Right atrium auricular region (tissue), 2 donors: Measurements from ENCODE around the gene PUS1. TPM values are rescaled to one million over a fixed set of nuclear protein-coding genes. Genes with fewer than 3 reads are reported as not detected.

ENCODE experiments used
- DNase-seq: peaks from one replicate; pipeline ENCODE4 v3.0.0-alpha.2; 2019; ENCODE audit warnings: low spot score
- H3K27ac ChIP-seq, 2 donors: fragments of 200-600 bp; sonication (generic); 1 replicate in 1 of 2; 2 replicates in 1 of 2; pipeline ENCODE4 v1.5.1; 2016 to 2019
- H3K27me3 ChIP-seq, 2 donors: fragments of 200-600 bp; sonication (generic); one replicate each; pipeline versions ENCODE4 v1.5.1 to v1.6.0; 2017 to 2019
- H3K36me3 ChIP-seq: fragments of 200-600 bp; sonication (generic); one replicate; pipeline ENCODE4 v1.5.1; 2016
- H3K4me1 ChIP-seq, 2 donors: fragments of 200-600 bp; sonication (generic); one replicate each; pipeline versions ENCODE4 v1.5.1 to v1.6.0; 2017 to 2019
- H3K4me3 ChIP-seq, 2 donors: fragments of 200-600 bp; sonication (generic); 1 replicate in 1 of 2; 2 replicates in 1 of 2; pipeline ENCODE4 v1.5.1; 2017 to 2019; ENCODE audit warnings: mild to moderate bottlenecking in 1 of 2, moderate library complexity in 1 of 2
- H3K9me3 ChIP-seq, 2 donors: fragments of 200-600 bp; sonication (generic); one replicate each; pipeline ENCODE4 v1.5.1; 2019
- total RNA-seq, 2 donors: library from RNA; depleted of rRNA; stranded (reverse); fragments of >200 nt; gene quantifications; one replicate each; pipeline ENCODE4 v1.1.0, GENCODE V29; 2016
- TF ChIP-seq, protein P1 (sequence below), 2 donors: fragments of 200-600 bp; sonication (generic); IDR thresholded peaks; one replicate each; pipeline ENCODE4 v1.5.1; 2019; ENCODE audit warnings: antibody characterized with exemption in 2 of 2

The PUS1 gene
- total RNA-seq, 2 donors from 2014 or later, result 5.0 to 10.3 TPM

GRCh38 chr12:131905630-131906091 is 23.4 kb upstream of the PUS1 start:
- Histone ChIP-seq H3K4me1 (peaks cover 0 to 51% of the 10 kb centered on the region in 2 donors), H3K36me3 (peaks cover 28% of the 10 kb centered on the region), H3K27me3 (no peaks in the 10 kb centered on the region), H3K4me3 (no peak overlapping the region), H3K9me3 (no peaks in the 10 kb centered on the region), H3K27ac (no peak overlapping the region)
- DNase-seq, result no peak
- TF ChIP-seq, protein P1, sequence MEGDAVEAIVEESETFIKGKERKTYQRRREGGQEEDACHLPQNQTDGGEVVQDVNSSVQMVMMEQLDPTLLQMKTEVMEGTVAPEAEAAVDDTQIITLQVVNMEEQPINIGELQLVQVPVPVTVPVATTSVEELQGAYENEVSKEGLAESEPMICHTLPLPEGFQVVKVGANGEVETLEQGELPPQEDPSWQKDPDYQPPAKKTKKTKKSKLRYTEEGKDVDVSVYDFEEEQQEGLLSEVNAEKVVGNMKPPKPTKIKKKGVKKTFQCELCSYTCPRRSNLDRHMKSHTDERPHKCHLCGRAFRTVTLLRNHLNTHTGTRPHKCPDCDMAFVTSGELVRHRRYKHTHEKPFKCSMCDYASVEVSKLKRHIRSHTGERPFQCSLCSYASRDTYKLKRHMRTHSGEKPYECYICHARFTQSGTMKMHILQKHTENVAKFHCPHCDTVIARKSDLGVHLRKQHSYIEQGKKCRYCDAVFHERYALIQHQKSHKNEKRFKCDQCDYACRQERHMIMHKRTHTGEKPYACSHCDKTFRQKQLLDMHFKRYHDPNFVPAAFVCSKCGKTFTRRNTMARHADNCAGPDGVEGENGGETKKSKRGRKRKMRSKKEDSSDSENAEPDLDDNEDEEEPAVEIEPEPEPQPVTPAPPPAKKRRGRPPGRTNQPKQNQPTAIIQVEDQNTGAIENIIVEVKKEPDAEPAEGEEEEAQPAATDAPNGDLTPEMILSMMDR (IDR thresholded peaks at IDR 0.05), result no peak

- H3K4me3 ChIP-seq, result no peak overlapping the region
Measured at GRCh38 chr12:131907379-131908091, 21.5 kb upstream of the PUS1 start.

GRCh38 chr12:131908092-131909080 is 20.7 kb upstream of the PUS1 start:
- Histone ChIP-seq H3K4me3 (no peak overlapping the region), H3K27me3 (no peaks in the 10 kb centered on the region), H3K9me3 (no peaks in the 10 kb centered on the region), H3K27ac (no peak overlapping the region), H3K4me1 (peaks cover 0 to 41% of the 10 kb centered on the region in 2 donors), H3K36me3 (peaks cover 41% of the 10 kb centered on the region)
- TF ChIP-seq, protein P1 (IDR thresholded peaks at IDR 0.05), result no peak
- DNase-seq, result no peak

More at GRCh38 chr12:131907379-131908091, 21.5 kb upstream of the PUS1 start:
- H3K4me1 ChIP-seq, result peaks cover 0 to 43% of the 10 kb centered on the region in 2 donors
- peaks cover 41% of the 10 kb centered on the region for H3K36me3 ChIP-seq
- H3K27ac ChIP-seq, result no peak overlapping the region
- TF ChIP-seq, protein P1 (IDR thresholded peaks at IDR 0.05), result no peak
- H3K9me3 ChIP-seq, result no peaks in the 10 kb centered on the region
- no peaks in the 10 kb centered on the region for H3K27me3 ChIP-seq
- DNase-seq, result no peak

GRCh38 chr12:131909081-131909751 is 19.9 kb upstream of the PUS1 start:
- no peak for DNase-seq
- TF ChIP-seq, protein P1 (IDR thresholded peaks at IDR 0.05), result no peak

DNA sequence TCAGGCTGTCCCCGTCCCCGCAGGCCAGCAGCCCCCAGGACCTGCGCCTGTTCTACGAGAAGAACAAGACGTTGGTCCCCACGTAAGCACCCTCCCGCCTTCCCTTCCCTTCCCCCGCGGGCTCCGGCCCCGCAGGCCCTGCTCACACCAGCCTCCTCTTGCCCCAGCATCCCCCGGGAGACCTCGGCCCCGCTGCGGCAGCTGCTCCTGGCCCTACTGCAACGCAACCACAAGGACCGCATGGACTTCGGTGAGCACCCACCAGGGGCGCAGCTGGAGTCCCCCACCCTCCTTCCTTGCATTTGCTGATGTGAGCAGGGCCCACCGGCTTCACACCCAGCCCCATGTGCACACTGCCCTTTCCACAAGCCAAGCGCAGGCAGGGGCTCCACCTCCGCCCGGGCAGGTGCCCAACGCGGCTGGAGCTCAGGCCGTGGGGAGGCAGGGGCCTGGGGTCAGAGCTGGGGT is 19.3 kb upstream of the PUS1 start:
- Histone ChIP-seq H3K9me3 (no peaks in the 10 kb centered on the region), H3K27ac (no peak overlapping the region), H3K36me3 (peaks cover 54% of the 10 kb centered on the region), H3K4me3 (no peak overlapping the region), H3K4me1 (peaks cover 0 to 27% of the 10 kb centered on the region in 2 donors), H3K27me3 (no peaks in the 10 kb centered on the region)
- TF ChIP-seq, protein P1 (IDR thresholded peaks at IDR 0.05), result no peak
- no peak for DNase-seq

More at GRCh38 chr12:131909081-131909751, 19.9 kb upstream of the PUS1 start:
- H3K27ac ChIP-seq, result no peak overlapping the region
- H3K27me3 ChIP-seq, result no peaks in the 10 kb centered on the region
- H3K36me3 ChIP-seq, result peaks cover 49% of the 10 kb centered on the region
- H3K4me3 ChIP-seq, result no peak overlapping the region
- no peaks in the 10 kb centered on the region for H3K9me3 ChIP-seq
- peaks cover 0 to 33% of the 10 kb centered on the region in 2 donors for H3K4me1 ChIP-seq
